NCI-H1417 treated with DMSO at 0.1 percent for 48 hours (cell line): Measurements from ENCODE around the gene HNF4A.

Source experiments
- DNase-seq: peaks from one replicate; lab custom pipeline; 2025; lab: John Stamatoyannopoulos, UW

HNF4A gene

DNA sequence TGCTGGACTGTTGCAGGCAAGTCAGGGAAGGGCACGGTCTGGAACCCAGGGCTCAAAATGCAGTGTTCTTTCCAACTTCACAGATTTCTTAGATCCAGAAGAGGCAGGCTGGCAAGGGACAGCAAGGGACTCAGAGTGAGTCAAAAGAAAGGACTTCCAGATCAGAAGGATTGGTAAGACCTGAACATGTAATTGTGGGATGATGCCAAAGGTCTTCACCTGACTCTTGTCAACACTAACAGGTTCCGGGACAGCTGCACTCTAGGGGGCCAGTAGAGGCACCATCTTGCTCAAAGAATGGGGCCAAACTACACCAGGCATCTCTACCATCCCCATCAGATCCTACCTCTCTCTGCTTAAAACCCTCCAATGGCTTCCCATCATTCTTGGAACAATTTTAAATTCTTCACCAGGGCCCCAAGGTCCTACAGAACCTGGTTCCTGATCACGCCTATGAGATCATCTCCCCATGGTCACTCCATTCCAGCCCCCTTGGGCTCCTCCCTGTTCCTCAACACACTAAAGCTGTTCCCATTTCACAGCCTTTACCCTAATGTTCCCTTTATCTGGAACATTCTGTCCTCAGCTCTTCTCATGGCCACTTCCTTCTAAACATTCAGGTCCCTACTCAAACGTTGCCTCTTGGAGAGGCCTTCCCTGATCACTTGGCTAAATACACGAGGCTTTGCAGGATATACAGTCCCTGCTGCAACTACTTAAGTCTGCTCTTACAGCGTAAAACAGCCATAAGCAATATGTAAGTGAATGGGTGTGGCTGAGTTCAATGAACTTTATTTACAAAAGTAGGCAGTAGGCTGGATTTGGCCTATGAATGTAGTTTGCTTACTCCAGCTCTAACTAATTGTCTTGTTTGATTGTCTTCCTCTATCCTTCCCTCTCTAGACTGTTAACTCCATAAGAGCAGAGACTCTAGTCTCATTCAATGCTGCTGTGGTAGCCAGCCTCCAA is 90.5 kb downstream of the HNF4A start:
- DNase-seq: no peak

DNA sequence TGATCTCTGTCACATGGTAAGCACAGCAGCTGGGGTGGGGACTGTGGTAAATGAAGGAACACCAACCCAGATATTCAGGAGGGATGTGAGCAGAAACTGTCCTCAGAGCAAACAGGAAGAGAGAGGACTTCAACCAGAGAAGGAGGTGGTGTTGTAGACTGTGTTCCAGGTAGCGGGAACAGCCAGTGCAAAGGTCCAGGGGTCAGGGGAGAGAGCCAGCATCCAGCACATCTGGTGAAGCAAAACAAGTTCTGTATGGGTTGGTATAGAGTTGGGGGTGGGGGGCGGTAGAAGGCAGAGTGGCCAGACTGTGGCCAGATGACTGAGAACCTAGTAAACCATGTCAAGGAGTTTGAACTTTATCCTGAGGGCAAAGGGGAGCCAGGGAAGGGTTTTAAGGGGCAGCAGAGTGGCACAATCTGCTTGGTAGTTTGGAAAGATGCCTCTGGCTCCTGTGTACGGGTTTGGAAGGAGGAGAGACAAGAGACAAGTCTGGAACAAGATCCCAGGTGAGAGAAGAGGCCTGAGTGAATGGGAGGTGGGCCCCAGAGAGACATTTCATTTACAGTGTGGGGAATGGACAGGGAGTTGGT is 92.4 kb downstream of the HNF4A start:
- no peak for DNase-seq

DNA sequence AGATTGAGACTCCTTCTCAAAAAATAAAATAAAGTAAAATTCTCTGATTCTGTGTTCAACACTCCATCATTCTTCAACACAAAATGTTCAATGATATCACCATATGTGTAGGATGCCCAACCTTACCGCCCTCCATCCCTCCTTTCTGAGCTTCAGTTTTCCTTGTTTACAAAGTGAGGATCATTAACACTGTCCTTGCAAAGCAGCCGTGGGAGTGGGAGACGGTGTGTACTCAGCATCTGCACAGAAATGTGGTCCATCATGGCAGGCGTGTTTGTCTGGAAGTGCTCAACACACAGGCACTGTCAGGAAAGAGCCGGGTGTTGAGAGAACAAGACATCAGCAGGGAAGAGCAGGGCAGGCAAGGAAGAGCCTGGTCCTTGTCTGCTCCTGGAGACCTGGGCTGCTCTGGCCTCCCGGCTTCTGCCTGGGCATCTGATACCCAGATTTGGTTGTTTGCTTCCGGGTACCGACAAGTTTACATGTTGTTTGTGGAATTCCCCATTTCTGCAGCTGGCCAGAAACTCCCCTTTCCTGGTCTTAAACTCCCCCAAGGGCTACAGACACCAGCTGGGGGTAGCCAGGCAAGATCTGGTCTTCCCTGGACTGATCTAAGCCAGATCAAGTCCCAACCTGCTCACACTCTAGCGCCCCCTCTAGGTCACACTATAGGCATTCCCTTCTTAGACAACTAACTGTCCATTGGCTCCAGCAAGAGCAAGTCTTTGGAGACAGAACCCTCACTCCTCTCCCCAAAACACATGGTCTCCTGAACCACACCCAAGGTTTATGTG is 93.5 kb downstream of the HNF4A start:
- no peak for DNase-seq

DNA sequence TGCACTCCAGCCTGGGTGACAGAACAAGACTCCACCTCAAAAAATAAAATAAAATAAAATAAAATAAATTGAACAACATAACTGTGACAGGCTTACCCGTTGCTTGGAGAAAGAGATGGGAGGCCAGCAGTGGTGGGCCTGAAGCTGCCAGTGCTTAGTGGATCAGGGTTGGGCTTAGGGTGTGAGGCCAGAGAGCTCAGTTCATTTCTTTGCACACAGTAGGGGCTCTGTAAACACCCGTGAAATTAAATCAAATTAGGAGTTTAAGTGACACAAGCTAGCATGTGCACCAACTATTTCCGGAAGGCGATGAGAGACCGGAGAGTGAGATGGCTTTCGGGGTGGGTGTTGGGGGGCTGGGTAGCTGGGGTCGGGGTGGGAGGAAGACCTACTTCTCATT is 94.4 kb downstream of the HNF4A start:
- no peak for DNase-seq

DNA sequence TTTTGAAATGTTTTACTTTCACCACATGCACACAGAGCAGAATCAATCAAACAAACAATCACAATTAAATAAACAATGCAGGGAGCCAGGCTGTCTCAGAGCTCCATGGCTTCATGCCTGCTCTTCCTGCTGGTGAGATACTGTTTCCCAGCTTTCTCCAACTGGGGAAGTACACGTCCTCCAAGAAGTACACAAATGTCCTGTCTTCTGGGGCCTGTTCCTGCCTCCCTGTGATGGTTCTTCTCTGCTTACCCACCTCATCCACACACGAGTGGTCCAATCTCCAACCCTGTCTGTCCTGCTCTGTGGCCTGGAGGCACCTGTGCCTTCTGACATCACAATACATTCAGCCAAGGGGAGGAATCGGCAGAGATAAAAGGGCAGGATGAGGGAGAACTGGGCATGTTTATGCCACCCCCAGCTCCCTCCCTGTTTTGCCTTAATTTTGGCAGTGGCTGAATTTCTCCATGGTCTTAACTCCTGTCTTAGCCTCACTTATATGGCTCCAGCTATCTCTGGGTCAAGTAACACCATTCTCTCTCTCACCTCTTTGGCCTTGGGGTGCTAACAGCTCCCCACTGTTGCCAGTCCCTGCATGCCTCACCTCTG is 94.9 kb downstream of the HNF4A start:
- no peak for DNase-seq

DNA sequence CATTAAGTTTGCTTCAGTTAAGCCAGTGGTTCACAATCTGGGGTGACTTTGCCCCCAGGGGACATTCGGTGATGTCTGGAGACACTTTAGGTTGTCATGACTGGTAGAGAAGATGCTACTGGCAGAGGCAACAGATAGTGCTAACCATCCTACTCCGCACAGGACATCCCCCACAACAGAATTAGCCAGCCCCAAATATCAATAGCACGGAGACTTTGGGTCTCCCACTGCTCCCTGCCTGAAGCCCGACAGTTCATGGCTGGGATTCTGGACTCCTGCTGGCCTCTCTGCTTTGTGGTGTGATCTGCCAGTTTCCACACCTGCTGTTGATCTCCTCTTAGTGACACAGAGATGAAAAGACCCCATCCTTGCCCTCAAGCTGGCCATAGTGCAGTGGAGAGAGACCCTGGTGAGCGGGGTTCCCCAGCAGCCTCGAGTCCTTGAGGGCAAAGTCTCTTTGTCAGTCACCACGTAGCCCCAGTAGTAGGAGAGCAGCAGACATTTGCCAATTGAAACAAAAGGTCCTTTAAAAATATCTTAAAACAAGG is 95.5 kb downstream of the HNF4A start:
- no peak for DNase-seq

DNA sequence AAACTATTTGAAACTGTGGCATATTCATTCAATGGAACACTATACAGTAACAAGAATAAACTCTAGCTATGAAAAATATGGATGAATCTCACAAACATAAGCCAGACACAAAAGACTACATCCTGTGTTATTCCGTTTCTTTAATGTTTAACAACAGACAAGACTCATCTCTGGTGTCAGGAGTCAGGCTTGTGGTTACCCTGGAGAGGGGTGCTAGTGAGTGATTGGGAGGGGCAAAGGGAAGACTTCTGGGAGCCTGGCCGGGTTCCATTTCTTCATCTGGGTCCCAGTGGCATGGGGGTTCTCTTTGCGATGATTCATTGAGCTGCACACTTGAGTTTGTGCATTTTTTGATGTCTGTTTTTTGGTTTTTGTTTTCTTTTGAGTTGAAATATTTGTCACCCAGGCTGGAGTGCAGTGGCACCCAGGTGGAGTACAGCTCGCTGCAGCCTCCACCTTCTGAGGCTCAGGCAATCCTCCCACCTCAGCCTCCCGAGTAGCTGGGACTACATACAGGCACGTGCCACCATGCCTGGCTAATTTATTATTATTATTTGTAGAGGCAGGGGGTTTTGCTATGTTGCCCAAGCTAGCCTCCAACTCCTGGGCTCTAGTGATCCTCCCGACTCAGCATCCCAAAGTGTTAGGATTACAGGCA is 98.9 kb downstream of the HNF4A start:
- no peak for DNase-seq

DNA sequence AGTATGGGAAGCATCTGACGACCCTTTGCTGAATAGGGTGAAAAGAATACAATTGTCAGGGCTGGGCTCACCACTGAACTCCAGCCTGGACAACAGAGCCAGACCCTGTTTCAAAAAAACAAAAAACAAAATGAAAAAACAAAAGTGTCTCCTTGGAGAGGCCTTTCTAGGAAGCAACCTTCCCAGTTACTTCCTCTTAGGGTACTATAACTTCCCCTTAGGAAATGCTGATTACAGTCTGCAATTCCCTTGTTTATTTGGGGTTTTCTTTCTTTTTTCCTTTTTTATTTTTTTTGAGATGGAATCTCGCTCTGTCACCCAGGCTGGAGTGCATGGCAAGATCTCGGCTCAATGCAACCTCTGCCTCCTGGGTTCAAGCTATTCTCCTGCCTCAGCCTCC is 99.6 kb downstream of the HNF4A start:
- DNase-seq: no peak

DNA sequence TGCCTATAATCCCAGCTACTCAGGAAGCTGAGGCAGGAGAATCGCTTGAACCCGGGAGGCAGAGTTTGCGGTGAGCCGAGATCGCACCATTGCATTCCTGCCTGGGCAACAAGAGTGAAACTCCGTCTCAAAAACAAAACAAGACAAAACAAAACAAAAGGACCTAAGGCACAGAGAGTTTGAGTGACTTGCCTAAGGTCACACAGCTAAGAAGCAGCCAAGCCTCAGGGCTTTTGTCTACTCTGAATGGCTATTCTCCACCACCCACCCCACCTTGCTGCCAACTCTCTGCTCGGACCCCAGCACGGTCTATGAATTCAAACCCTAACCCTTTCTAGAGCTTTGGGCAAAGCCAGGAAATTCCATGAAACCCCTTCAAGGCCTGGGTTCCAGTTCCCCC is 101.1 kb downstream of the HNF4A start:
- no peak for DNase-seq

DNA sequence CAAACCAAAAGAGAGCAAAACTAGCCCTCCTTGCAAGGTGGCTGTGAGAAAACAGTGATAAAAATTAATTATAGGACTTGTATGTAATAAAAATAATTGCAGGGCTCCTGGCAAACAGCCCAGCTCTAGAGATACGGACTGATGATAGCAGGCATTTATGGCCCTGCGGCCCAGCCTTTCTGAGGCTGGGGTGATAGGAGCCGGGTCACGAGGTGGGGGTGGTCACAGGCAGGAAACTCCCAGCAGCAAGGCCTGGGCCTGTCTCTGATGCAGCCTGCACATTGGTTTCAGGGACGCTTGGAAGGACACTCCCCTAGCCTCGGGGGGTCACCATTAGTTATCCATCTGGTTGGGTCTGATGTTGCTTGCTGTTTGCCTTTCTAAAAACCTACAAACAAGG is 101.5 kb downstream of the HNF4A start:
- peak; percentile 85 for DNase-seq

DNA sequence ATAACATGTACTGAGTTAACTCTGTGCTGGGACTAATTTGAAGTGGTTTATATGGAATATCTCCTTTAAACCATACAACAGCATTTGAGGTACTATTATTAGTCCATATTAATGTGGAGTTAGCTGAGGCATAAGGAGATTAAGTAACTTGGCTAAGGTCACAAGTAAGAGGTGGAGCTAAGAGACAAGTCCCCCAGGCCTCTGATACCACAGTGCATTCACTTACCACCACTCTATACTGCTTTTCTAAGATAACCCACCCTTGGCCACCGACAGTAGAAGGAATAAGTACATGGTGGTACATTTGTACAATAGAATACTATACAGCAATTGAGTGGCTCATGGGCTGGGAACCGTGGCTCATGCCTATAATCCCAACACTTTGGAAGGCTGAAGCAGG is 103.8 kb downstream of the HNF4A start:
- no peak for DNase-seq

DNA sequence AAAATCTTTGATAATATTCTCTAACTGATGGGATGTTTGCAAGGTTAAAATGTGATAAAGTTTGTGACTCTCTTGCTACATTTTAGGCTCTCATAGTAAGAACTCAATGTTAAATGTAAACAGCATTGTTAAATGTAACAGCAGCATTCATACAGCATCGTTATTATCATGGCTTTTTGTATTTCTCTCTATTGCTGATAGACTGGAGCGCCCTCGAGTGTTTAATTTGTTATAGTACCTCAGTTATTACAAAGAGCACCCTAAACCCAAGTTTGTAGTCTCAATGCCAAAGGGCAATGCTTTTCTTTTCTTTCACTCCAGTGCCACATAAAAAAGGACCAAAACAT is 105.3 kb downstream of the HNF4A start:
- DNase-seq: no peak

DNA sequence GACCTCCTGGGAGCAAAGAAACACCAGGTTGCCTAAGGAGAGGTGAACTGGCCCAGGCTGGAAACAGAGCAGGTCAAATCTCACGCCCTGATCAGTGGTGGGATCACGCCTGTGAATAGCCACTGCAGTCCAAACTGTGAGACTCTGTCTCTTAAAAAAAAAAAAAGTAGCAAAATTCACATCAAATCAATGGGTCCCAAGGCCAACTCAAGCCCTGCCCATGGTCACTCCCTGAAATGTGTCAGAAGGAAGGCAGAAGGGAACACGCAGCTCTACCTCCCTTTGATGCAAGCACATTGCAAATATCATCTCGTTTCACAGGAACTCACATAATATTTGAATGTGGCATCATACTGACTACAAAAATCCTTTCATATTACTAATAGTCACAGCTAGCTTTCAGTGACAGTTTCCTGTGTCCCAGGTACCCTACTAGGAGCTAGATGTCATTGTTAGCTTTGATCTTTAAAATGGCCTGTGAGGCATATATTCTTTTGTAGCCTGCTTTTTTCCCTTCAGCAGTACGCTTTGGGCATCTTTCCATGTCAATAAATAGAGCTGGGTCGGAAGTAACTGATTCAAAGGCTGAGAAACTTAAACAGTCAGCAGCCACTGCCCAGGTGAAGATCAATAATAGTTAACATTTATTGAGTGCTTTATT is 105.8 kb downstream of the HNF4A start:
- no peak for DNase-seq

DNA sequence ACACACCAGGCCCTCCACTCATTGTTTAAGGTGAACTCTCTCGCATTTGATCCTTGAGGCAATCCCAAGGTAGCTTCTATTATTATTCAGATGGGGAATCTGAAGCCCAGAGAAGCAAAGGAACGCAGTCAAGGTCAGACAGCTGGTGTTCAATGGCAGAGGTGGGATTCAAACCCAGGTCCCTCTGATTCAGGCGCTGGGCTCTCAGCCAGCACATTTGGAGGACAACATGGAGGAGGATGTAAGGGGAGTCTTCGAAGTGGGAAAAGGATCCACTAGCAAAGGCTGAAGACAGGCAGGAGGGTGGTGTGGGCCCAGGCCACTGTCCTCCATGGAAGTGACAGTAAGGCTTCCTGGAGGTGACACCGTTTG is 106.3 kb downstream of the HNF4A start:
- no peak for DNase-seq

DNA sequence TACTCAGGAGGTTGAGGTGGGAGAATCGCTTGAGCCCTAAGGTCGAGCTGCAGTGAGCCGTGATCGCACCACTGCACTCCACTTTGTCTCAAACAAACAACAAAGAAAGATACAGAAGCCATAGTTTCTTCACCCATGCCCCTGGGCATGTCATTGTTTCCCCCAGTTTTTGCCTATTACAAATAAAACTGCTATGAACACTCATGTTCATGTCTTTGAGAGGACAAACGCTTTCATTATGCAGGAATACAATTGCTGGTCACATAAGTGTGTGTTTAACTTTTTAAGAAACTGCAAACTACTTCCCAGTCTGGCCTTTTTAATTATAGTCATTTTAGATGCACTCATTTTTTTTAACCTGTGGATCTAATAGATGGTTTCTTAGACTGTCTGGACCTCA is 108.0 kb downstream of the HNF4A start:
- no peak for DNase-seq

DNA sequence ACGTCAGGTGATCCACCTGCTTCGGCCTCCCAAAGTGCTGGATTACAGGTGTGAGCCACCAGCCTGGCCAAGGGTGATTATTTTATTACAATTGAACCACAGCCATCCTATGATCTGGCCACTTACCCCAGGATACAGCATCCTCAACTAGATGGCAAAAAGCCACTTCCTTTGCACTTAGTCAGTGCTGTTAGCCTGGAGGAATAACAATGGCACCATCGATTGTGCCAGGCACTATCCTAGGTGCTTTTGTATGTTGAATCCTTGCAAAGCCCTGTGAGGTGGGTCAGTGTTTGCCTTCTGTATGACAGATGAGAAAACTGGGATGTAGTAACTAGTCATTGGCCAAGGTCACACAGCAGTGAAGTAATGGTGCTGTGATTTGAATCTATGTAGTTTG is 109.0 kb downstream of the HNF4A start:
- DNase-seq: no peak

DNA sequence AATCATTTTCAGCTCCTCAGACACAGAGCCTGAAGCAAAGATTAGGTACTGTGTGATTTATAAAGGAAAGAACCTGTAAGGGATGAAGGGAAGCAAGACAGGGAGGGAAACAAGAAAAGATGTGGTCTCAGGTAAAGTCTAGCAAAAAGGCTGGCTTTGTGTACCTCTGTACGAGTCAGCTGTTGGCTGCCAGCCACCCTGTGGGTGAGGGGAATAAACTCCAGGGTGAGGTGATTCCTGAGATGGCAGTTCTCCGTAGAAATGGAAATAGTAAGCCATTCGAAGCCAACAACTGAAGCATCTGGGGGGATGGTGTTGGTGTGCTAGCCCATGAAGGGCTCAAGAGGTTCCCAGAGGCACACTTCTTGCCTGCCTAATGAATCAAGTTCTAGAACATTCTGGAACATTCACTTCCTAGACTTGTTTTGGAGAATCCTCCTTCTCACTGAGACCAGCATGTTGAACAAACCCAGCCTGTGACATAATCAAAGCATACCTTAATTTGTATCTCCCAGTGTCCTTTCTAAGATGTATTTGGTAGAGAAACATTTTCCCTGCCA is 109.6 kb downstream of the HNF4A start:
- DNase-seq: no peak

DNA sequence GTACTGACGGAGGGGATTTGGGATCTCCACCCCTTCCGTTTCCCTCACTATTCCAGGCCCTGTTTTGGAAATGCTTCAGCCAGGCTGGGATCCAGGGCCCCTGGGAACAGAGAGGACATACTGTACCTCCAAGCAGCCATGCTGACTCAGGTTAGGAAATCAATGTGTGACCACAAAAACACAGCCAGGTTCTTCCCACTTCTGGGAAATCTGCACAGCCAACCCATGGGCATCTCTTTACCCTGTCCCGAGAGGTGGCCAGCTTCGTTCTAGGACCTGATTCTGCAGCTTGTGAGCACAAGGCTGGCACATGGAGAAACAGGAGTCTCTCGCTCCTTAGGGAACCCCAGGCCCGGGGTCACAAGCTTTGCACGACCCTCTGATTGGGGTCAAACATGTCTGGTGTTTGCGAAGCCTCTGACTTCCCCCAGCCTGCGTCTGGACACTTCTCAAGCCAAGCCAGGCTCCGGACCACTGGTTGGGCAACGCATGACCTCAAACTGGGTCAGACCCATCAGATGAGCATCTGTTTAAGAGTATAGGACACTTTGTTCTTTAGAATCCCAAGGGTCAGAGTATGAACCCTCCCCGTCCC is 111.9 kb downstream of the HNF4A start:
- DNase-seq: no peak

DNA sequence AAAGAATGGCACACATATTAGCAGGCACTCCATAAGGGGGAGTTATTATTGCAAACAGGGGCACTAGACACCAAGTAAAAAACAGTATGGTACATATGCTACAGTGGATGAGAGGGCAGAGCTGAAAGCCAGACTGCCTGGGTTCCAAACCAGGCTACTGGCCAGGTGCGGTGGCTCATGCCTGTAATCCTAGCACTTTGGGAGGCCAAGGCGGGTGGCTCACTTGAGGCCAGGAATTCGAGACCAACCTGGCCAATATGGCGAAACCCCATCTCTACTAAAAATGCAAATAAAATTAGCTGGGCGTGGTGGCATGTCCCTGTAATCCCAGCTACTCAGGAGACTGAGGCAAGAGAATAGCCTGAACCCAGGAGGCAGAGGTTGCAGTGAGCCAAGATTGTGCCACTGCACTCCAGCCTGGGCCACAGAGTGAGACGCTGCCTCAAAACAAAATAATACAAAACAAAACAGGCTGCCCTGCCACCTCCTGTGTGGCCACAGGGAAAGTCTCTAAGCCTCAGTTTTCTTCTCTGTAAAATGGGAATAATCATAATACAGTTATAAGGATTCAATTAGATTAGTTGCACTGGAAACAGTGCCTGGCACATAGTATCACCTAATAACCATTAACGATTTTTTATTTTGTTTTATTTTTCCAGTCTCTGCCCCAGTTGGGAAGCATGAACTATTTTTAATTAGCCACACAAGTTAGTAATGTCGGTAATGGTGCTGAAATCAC is 112.7 kb downstream of the HNF4A start:
- DNase-seq: no peak

DNA sequence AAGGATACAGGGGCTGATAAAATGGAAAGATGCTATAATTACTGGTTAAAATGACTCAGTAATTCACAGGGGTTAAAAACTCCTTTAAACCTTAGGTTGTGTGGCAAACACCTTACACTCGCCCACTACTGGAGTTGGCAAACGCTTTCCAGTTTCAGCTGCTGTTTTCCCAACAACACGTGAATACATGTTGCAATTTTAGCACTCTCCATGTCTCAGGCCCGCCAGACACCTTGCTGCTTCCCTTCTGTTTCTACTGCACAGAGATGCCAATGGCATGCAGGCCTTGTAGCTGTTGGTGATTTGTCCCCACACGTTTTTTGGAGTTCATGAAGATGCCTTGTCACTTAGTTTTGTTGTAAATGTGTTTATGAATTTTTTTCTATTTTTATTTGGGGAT is 114.8 kb downstream of the HNF4A start:
- no peak for DNase-seq
